HFFc6 (cell line): ENCODE measurements around the gene PACS2. TPM values are rescaled to one million over a fixed set of nuclear protein-coding genes. Genes with fewer than 3 reads are reported as not detected.
"Not testable (repeated sequence)": the region's sequence is repeated elsewhere in the genome, so short reads cannot be mapped to it uniquely, and the experiment has no call there.

Experiments
- DNase-seq: peaks from one replicate; pipeline ENCODE4 v3.0.0-alpha.2; 2018
- H3K27ac Mint-ChIP-seq: 2 replicates; pipeline ENCODE4 v1.8.0; 2020; ENCODE audit warnings: mild to moderate bottlenecking, mixed read lengths
- H3K27me3 Mint-ChIP-seq: 2 replicates; pipeline ENCODE4 v1.8.0; 2021; ENCODE audit warnings: mild to moderate bottlenecking, moderate library complexity, mixed read lengths; ENCODE audit not compliant: insufficient read depth
- H3K36me3 Mint-ChIP-seq: 2 replicates; pipeline ENCODE4 v1.8.0; 2021; ENCODE audit warnings: low read depth, mixed read lengths
- H3K4me1 Mint-ChIP-seq: 2 replicates; pipeline ENCODE4 v1.8.0; 2020; ENCODE audit warnings: low read depth, mixed read lengths
- H3K4me3 Mint-ChIP-seq: 2 replicates; pipeline ENCODE4 v1.8.0; 2020; ENCODE audit warnings: mild to moderate bottlenecking, moderate library complexity, mixed read lengths
- H3K9me3 Mint-ChIP-seq: 2 replicates; pipeline ENCODE4 v1.8.0; 2020; ENCODE audit warnings: mild to moderate bottlenecking, mixed read lengths
- CTCF ChIP-seq: fragments of 200-600 bp; sonication (generic); IDR thresholded peaks from 2 replicates; pipeline ENCODE4 v1.5.0; 2021; ENCODE audit warnings: antibody characterized with exemption, mild to moderate bottlenecking
- total RNA-seq, 6 experiments: library from RNA; stranded (reverse); fragmentation: NEBNext Ultra II Directional; extraction: Animal tissue kit (Norgen Biotek cat#: 25700); gene quantifications; 2 replicates in 1 of 6; 3 replicates in 5 of 6; pipeline ENCODE4 v1.2.3, GENCODE V29; 2021

Gene PACS2
- total RNA-seq, 6 experiments from 2014 or later: 33.5 to 38.5 (median 35.2) TPM

GRCh38 chr14:105272623-105273022 is 41.9 kb upstream of the PACS2 start:
- DNase-seq: no peak
- Mint-ChIP-seq H3K9me3 (no peaks in the 10 kb centered on the region), H3K4me1 (peaks cover 8% of the 10 kb centered on the region), H3K36me3 (no peaks in the 10 kb centered on the region), H3K4me3 (no peak overlapping the region), H3K27me3 (no peaks in the 10 kb centered on the region; the same call in 1 of the 2 replicates), H3K27ac (no peak overlapping the region)
- no peak for TF ChIP-seq CTCF

- TF ChIP-seq CTCF: no peak
- DNase-seq: no peak
- no peak overlapping the region for H3K27ac Mint-ChIP-seq
- H3K4me1 Mint-ChIP-seq: peaks cover 8% of the 10 kb centered on the region
- H3K36me3 Mint-ChIP-seq: no peaks in the 10 kb centered on the region
- no peaks in the 10 kb centered on the region for H3K9me3 Mint-ChIP-seq
- H3K27me3 Mint-ChIP-seq: no peaks in the 10 kb centered on the region; the same call in 1 of the 2 replicates
- no peak overlapping the region for H3K4me3 Mint-ChIP-seq
Measured at GRCh38 chr14:105273062-105273461, 41.5 kb upstream of the PACS2 start.

- no peak overlapping the region for H3K27ac Mint-ChIP-seq
Measured at GRCh38 chr14:105274637-105275036, 39.9 kb upstream of the PACS2 start.

GRCh38 chr14:105275267-105275946 is 39.1 kb upstream of the PACS2 start:
- no peaks in the 10 kb centered on the region; the same call in 1 of the 2 replicates for H3K27me3 Mint-ChIP-seq
- H3K4me1 Mint-ChIP-seq: peaks cover 8% of the 10 kb centered on the region
- H3K27ac Mint-ChIP-seq: peak overlapping the region; percentile 78
- H3K4me3 Mint-ChIP-seq: no peak overlapping the region
- no peaks in the 10 kb centered on the region for H3K36me3 Mint-ChIP-seq
- no peak for TF ChIP-seq CTCF
- no peaks in the 10 kb centered on the region for H3K9me3 Mint-ChIP-seq
- DNase-seq: peak; percentile 39

More at GRCh38 chr14:105274637-105275036, 39.9 kb upstream of the PACS2 start:
- Mint-ChIP-seq H3K4me3 (no peak overlapping the region), H3K36me3 (no peaks in the 10 kb centered on the region), H3K9me3 (no peaks in the 10 kb centered on the region), H3K4me1 (peaks cover 8% of the 10 kb centered on the region), H3K27me3 (no peaks in the 10 kb centered on the region; the same call in 1 of the 2 replicates)
- DNase-seq: no peak
- no peak for TF ChIP-seq CTCF

GRCh38 chr14:105277448-105277847 is 37.1 kb upstream of the PACS2 start:
- H3K27ac Mint-ChIP-seq, DNase-seq, H3K9me3 Mint-ChIP-seq, H3K4me3 Mint-ChIP-seq, H3K36me3 Mint-ChIP-seq, H3K27me3 Mint-ChIP-seq: not testable (repeated sequence)
- H3K4me1 Mint-ChIP-seq: peaks cover 17% of the 10 kb centered on the region

GRCh38 chr14:105279642-105280361 is 34.7 kb upstream of the PACS2 start:
- H3K4me3 Mint-ChIP-seq: no peak overlapping the region
- no peaks in the 10 kb centered on the region for H3K36me3 Mint-ChIP-seq

More at GRCh38 chr14:105279642-105280361, 34.7 kb upstream of the PACS2 start:
- no peak for TF ChIP-seq CTCF
- Mint-ChIP-seq H3K27ac (no peak overlapping the region), H3K4me1 (peaks cover 17% of the 10 kb centered on the region), H3K9me3 (no peaks in the 10 kb centered on the region), H3K27me3 (no peaks in the 10 kb centered on the region)
- DNase-seq: no peak
